ENCODE measurements around the gene REEP1.
A peak's percentile ranks its signal among the peaks of the same experiment; 100 is the strongest.
"Not testable (repeated sequence)": the region's sequence is repeated elsewhere in the genome, so short reads cannot be mapped to it uniquely, and the experiment has no call there.

The REEP1 gene

GRCh38 chr2:86283411-86284030 is 53.9 kb downstream of the REEP1 start:
- no peak for DNase-seq (ENCODE audit: low spot score)

DNA sequence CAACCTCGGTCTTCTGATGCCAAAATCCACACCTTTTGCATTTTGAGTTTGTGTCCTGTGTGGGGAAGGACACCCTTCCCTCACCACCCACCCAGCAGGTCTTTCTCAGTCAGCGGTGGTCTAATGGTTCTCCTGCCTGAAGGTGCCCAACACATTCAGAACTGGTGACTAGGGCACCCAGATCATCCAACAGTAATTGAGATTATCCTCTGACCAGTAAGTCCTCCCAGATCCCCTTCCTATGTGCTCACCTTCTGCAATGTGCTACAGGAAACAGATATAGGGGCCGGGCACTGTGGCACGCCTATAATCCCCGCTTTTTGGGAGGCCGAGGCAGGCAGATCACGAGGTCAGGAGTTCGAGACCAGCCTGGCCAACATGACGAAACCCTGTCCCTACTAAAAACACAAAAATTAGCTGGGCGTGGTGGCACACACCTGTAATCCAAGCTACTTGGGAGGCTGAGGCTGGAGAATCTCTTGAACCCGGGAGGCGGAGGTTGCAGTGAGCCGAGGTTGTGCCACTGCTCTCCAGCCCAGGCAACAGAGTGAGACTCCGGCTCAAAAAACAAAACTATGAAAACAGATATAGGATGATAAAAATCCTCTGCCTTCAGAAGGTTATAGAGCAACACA is 56.2 kb downstream of the REEP1 start:
- DNase-seq (ENCODE audit: low spot score), result no peak

DNA sequence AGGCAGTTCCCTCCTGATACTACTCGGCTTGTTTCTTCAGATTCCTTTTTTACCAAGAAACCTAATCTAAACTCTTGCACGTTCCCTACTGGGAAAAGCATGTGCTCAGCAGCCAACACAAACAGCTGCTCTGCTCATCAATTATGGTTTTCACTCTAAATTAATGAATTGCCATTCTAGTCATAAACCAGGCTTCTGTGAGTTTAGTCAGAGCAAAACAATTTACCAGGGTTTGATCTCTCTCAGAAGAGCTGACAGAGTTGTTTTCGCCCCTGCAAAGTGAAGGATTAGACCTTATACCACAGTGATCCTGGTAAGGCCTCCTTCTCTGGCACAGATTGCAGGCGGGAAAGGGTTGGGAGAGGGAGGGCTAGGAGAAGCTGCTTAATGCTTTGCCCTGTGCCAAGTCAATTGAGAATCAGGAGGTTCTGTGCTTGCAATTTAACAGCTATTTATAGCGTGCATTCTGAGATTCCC is 57.2 kb downstream of the REEP1 start:
- no peak for DNase-seq (ENCODE audit: low spot score)

DNA sequence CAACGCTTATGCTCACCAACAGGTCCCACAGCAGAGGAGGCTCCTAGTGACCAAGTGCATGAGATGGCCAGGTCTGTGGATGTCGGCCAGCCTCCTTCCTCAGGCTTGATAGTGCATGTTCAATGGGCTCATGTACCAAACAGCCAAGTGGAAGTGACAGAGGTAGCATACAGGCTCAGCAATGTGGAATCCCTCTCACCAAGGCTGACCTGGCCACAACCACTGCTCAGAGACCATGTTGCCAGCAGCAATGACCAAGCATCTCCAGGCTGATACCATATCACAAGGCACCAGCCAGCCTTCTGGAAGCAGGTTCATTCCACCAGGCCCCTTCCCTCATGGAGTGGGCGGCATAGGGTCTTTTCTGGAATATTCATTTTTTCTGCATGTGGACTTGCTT is 61.5 kb downstream of the REEP1 start:
- DNase-seq (ENCODE audit: low spot score), result no peak

GRCh38 chr2:86275384-86275799 is 62.0 kb downstream of the REEP1 start:
- DNase-seq (ENCODE audit: low spot score), result no peak

- no peak for DNase-seq (ENCODE audit: low spot score)
Measured at GRCh38 chr2:86274918-86275275, 62.5 kb downstream of the REEP1 start.

GRCh38 chr2:86274265-86274917 is 63.0 kb downstream of the REEP1 start:
- DNase-seq (ENCODE audit: low spot score), result peak; percentile 66

DNA sequence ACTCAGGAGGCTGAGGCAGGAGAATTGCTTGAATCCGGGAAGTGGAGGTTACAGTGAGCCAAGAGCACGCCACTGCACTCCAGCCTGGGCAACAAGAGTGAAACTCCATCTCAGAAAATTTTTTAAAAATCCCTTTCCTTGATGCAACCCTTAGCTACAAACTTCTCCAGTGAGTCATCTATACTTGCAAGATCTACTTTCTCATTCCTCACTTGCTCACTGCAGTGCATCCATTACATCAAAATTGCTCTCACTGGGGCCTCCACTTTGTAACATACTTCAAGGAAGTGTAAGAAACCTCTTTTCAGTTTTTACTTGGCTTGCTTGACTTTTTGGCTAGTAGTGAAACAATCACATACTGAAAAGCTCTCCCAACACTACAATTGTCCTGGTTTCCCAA is 65.3 kb downstream of the REEP1 start:
- DNase-seq (ENCODE audit: low spot score), result no peak

- no peak for DNase-seq (ENCODE audit: low spot score)
Measured at GRCh38 chr2:86271248-86271647, 66.2 kb downstream of the REEP1 start.

DNA sequence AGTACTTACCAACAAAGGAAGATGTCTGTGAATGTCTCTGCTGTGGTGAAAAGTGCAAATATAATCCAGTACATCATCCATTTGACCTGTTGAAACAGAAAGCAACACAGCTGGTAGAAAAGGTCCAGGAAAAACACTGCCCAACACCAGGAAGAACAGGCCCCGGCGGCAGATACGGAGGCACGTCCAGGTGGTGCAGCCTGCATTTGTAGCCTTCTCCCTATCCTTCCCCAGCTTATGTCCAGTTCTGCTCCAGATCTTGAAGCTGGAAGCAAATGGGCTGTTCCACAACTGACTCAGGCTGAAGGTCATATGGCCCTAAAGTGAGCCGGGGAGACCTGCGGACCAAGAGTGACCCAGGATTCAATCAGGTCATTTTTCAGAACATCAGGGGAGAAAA is 73.5 kb downstream of the REEP1 start:
- DNase-seq (ENCODE audit: low spot score), result no peak

- DNase-seq (ENCODE audit: low spot score), result no peak
Measured at GRCh38 chr2:86260978-86261377, 76.4 kb downstream of the REEP1 start.

- no peak for DNase-seq (ENCODE audit: low spot score)
Measured at GRCh38 chr2:86258106-86258505, 79.3 kb downstream of the REEP1 start.

DNA sequence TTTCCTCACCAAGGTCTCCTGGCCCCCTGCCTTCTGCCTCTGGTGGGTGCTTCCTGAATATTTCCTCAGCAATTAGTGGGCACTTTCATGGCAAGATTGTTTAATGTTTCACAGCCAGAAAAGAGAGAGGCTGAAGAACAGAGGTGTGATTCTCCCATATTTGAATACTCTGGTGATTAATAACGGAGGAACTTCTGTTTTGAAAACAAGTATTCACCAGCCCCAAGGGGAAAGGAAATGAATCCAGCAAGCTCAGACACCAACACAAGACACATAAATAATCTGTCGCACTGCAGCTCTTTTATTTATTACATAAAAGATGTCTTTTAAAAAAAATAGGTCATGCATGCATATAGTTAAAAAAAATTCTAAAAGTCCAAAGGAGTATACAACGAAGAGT is 80.4 kb downstream of the REEP1 start:
- no peak for DNase-seq (ENCODE audit: low spot score)

GRCh38 chr2:86256300-86256699 is 81.1 kb downstream of the REEP1 start:
- DNase-seq (ENCODE audit: low spot score), result no peak

DNA sequence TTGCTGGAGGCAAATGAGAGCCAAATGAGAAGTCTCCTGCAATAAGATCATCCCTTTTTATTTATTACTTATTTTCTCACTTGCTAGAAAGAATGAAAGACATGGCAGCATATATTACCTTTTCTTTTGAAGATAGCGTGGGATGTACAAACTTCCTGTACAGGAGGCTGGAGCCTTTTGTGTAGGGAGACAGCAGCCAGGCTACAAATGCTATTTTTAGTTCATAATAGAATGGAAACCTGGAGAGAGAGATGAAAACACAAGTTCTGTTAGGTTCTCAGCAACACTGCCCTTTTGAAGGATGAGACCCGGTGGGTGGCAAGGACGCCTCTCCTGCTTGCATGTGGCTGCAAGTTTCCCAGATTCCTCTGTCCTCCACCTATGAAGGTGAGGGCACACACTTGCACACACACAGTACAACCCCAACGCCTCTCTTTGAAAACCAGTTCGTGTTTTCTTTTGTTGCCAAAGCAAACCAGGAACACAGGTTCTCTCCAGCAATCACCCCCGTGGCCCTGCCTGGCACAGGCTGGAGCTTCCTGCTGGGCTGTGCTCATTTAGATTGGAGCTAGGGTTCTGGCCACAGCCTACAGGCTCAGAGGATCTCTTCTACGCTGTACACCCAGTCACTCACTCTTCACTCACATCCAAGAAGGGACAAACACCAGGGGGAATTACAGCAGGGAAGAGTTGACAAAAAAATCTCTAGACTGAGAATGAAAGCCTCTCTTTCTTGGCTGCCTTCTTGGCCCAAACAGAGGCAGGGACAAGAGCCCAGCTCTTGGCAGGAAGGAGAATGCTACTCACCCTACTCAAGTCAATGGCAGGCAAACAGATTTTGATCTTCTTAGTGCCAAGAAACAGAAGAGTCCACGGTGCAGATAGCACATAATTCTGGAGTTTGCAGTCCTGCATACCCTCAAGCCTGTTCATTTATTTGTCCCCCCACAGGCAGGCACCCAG is 82.6 kb downstream of the REEP1 start:
- DNase-seq (ENCODE audit: low spot score), result no peak

DNA sequence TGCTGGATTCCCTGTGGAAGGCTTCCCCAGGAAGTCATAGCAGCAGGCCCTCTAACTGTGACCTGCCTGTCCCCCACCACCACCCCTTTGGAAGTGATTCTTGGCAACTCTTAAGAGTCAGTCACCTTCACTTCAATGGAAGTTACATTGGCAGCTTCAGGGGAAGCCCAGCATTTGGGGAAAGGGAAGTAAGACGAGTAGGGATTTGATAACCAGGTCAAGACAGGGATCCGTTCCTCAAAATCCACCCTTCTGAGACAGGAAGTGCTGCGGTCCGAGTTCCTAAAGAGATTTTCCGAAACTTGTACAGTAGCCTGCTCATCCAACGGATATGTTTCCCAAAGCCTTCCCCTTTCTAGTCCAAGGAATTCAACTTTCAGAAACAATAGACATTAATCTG is 84.0 kb downstream of the REEP1 start:
- DNase-seq (ENCODE audit: low spot score), result no peak

GRCh38 chr2:86251840-86252266 is 85.6 kb downstream of the REEP1 start:
- no peak for DNase-seq (ENCODE audit: low spot score)

- peak; percentile 37 for DNase-seq (ENCODE audit: low spot score)
Measured at GRCh38 chr2:86249579-86250391, 87.6 kb downstream of the REEP1 start.

- no peak for DNase-seq (ENCODE audit: low spot score)
Measured at GRCh38 chr2:86249176-86249575, 88.2 kb downstream of the REEP1 start.

DNA sequence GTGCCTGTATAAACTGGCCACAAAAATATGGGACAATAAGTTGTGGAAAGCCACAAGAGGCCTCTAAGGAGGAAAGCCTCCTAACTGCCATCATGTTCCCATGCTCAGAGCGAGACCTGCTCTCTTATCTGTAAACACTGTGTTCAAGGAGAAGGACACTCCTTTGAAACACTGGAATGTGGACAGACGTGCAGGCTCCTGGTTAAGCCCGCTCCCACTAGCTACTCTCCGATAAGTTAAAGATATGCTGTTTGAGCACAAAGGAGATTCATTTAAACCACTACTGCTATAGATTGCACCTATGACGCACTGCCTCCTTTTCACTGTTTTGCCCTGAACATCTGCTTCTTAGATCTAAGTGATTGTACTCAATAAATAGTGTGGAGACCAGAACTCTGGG is 92.2 kb downstream of the REEP1 start:
- DNase-seq (ENCODE audit: low spot score), result not testable (repeated sequence)

- DNase-seq (ENCODE audit: low spot score), result not testable (repeated sequence)
Measured at GRCh38 chr2:86244781-86245180, 92.6 kb downstream of the REEP1 start.
